Kidney capillary endothelial cell (primary cell): ENCODE data around the gene C3AR1.
"Not testable (repeated sequence)": the region's sequence is repeated elsewhere in the genome, so short reads cannot be mapped to it uniquely, and the experiment has no call there.

Experiments
- DNase-seq: peaks from one replicate; pipeline ENCODE4 v3.0.0-alpha.2; 2018; ENCODE audit warnings: low spot score

The C3AR1 gene

DNA sequence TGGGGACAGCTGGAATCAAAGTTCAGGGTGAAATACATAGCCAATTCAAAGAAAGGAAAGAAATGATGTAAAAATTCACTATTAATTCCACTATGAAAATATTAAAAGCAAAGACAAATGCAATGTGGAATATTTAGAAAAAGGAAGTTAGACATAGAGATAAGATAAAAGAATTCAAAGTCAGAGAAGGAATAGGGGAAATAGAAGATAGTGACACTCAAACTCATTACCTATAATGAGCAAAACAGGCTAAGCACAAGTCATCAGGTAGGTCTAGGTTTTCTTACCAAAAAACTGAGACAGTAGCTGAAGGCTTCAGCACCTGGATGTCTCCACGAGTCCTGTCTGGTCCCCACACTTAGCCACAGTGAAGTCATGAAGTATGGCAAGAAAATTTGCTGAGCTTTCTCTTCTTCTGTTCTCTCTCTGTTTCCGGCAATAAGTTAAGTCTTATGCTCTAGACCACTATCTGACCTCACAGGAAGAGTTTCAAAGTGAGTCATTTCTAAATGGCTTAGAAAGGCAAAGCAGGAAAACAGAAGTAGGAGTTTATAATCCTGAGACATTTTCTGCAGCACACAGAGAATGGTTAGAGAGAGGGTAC is at the start of gene C3AR1:
Gene C3AR1 (minus strand): TSS at position 369 of the 604 bp plus-strand sequence. CDS start 6,174 bp downstream, outside the sequence.
- peak; percentile 87 for DNase-seq

DNA sequence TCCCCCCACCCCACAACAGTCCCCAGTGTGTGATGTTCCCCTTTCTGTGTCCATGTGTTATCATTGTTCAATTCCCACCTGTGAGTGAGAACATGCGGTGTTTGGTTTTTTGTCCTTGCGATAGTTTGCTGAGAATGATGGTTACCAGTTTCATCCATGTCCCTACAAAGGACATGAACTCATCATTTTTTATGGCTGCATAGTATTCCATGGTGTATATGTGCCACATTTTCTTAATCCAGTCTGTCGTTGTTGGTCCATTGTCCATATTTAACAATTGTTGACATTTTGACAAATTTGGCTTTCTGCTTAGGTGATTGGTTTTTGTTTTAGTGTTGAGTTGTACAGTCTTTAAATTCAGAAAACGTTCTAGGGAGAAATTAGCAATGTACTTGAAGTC is 47.0 kb upstream of the C3AR1 start:
- not testable (repeated sequence) for DNase-seq

DNA sequence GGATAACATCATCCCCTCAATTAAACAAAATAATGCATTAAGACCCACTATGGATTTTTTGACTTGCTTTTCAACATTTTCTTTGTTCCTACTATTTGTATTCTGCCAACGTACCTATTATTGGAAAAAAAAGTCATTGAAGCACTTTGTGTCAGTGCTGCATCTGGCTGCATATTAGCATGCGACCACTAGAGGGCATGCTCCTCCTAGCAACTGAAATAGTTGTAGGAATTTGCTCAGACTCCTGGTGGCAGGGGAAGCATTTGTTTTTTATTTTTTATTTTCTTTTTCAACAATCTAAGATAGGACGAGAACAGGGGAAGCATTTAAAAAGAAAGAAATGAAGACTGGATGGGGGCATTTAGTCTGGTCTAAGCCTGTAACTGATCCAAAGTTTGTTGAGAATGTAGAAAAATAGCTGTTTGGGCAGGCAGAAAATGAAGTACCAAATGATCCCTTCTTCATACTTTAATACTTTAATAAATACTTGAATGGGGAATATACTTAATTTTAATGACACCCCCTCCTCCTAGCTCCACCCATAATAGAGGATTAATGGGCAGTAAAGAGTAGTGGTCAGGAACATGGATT is 42.7 kb upstream of the C3AR1 start:
- DNase-seq: peak; percentile 76

DNA sequence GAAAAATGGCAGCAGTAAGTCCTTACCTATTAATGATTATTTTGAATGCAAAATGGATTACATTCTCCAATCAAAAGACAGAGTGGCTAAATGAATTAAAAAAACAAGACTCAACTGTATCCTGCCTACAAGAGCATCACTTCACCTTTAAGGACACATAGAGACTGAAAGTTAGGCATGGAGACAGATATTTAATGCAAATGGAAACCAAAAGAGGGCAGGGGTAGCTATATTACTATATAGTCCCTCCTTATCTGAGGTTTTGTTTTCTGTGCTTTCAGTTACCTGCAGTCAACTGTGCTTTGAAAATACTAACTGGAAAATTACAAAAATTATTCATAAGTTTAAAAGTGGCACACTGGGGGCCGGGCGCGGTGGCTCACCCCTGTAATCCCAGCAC is 33.1 kb upstream of the C3AR1 start:
- DNase-seq: no peak

DNA sequence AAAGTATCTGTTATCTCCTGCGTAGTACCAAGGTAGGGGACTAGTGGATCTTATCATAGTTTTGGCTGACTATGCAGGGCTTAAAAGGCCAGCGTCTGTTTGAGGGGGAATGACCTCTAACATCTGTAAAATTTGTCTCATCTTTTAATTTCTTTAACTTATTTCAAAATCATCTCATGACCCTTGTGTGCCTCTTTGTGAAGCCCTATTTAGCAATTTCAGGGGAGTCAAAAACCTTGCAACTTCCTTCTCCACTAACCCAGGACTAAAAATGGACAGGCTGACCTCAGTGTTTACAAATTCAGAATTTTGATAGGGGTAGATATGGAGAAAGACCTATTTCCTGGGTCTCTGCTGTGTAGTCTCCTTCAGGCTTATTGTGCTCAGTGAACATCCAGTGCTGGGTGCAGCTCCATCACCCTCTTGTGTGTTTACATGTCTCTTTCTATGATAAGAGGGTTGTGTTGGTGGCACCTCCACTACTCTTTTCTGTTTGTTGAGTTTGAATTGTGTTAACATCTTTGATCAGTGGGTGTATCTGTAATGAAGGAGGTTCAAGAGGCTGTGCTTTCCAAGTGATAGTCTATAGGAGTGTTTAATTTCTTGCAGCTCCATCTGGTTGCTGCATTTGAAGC is 30.2 kb upstream of the C3AR1 start:
- no peak for DNase-seq

DNA sequence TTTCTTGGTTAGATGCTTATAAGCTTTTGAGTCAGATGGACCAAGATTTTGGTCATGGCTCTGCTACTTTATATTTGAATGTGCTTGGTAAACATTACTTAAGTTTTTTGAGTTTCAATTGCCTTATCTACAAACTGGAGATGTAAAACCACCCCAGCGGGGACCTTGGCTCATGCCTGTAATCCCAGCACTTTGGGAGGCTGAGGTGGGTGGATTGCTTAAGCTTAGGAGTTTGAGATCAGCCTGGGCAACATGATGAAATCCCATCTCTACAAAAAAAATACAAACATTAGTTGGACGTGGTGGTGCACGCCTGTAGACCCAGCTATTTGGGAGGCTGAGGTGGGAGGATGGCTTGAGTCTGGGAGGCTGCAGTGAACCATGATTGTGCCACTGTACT is 27.1 kb upstream of the C3AR1 start:
- DNase-seq: no peak

DNA sequence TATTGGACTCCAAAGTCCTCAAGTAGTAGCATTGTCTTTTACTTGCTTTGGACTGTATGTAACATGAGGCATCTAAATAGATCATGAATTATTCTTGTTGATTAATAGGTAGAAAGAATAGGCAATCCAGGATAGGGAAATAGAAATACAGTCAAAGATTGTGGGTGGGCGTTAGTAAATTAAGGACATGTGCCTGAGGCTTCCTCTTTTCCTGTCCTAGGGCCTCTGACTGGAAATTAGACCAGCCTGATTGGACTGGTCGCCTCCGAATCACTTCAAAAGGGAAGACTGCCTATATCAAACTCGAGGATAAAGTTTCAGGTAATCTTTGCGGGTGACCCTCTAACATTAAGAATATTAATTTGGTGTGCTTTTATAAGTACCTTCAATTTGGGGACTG is 23.6 kb upstream of the C3AR1 start:
- no peak for DNase-seq

DNA sequence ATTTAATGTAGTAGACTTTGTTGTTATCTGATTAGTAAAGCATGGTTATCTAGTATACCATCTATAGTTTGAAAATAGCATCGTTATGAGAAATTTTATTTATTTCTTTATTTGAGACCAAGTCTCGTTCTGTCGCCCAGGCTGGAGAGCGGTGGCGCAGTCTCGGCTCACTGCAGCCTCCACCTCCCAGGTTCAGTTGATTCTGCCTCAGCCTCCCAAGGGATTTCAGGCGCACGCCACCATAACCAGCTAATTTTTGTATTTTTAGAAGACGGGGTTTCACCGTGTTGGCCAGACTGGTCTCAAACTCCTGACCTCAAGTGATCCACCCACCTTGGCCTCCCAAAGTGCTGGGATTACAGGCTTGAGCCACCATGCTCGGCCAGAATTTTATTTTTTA is 23.1 kb upstream of the C3AR1 start:
- DNase-seq: not testable (repeated sequence)

DNA sequence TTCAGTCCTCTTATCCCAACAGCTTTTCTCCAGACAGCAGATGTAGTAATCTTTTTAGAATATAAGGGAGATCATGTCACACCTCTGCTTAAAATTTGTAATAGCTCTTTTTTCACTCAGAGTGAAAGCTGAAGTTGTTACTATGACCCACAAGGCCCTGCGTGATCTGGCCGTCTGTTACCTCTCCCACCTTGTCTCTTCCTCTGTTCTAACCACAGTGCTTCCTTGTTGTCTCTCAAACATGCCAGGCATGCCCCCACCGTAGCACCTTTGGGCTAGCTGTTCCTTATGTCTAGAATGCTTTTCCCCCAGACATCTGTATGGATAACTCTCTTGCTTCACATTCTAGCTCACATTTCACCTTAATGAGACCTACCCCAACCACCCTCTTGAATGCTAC is 22.4 kb upstream of the C3AR1 start:
- no peak for DNase-seq

DNA sequence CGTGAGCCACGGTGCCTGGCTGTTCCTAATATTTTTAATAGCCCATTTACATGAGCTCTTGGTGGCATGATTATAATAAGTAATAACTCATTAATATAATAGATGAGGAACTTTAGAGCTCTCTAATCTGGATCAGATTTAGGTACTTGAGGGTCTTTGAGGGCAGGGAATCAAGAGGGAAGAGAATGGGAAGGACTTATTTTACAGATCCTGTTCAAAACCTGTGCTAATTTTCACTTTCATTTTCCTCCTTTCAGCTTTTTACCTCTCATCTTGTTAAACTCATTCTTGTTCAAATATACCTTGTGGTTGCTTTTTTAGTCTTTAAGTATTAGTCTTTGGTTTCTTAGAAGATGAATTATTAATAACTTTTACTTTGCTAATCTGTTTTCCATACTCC is 21.5 kb upstream of the C3AR1 start:
- no peak for DNase-seq

DNA sequence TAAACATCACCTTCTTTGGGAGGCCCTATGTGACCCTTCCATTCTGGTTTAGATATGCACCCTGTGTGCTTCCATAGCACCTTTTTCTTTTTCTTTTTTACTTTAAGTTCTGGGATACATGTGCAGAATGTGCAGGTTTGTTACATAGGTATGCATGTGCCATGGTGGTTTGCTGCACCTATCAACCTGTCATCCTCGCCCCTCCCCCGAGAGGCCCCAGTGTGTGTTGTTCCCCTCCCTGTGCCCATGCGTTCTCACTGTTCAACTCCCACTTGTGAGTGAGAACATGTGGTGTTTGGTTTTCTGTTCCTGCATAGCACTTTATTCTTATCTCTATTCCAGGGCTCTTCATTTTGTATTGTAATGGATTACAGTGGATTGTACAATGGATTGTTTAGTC is 18.2 kb upstream of the C3AR1 start:
- not testable (repeated sequence) for DNase-seq

DNA sequence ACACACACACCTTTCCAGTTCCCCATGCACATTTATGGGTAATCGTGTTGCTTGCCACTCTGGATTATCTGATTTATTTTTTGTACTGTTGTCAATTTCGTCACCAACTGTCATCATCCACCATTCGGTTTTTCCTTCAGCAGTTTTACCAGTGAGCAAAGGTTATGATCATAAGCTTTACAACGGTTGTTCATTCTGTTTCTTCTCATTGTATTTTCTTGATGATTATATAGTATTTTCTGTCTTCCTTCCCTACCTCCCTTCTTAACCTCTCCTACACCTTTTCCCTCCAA is 16.6 kb upstream of the C3AR1 start:
- no peak for DNase-seq

DNA sequence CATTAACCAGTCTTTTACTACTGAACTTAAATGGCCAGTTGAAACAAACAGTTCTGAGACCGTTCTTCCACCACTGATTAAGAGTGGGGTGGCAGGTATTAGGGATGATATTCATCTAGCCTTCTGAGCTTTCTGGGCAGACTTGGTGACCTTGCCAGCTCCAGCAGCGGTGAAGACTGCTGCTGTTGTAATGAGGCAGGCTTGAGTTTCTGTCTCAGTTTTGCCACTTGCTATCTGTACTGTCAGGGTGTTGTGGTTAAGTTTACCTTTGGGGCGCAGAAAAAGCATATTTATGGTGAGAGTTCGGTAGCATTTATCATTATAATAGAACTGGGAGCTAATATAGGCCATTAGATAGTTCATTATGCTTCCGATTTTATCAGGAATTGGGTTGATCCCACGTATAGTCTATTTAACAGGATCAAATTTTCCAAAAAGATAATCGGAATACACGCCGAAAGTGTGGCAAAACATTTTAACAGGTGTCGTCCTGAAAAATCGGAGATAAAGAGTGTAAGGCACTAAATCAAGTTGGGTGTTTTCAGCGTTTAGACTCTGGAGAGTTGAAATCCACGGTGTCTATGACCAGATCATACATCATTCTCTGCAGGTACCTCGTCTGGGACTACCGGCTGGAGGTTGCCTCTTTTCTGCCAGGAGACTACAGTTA is 15.2 kb upstream of the C3AR1 start:
- DNase-seq: no peak

DNA sequence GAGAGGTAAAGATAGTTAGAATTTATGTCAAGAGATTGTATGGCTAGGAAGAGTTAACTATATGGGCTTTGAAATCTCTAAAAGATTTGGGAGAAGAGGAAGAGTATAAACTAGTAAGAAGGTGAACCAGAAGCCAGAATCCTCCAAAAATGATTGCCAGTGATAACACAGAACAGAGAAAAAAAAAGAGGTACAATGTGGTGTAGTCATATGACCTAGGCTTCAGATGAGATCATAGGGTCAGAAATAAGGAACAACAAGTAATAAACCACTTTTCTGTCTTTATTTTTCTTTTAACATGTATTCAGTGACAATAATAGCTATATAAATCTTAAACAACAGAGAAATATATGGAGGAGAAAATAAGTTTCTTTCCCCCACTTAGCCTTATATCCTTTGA is 14.0 kb upstream of the C3AR1 start:
- no peak for DNase-seq

DNA sequence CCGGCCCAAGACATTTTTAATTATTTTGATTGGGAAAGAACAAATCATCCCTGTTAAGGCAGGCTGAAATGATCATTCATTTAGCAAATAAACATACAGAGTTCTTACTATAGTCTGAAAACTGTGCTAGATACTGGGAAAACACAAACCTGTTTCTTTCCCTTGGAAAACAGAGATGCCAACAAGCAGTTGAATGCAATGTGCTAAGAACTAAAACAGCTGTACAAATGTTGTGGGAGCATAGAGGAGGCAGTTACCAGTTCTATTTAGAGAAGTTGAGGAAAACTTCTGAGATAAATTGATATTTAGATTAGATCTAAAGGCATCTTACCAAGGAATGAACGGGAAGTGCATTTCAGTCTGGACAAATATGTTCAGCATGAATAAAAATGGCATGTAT is 12.8 kb upstream of the C3AR1 start:
- no peak for DNase-seq

DNA sequence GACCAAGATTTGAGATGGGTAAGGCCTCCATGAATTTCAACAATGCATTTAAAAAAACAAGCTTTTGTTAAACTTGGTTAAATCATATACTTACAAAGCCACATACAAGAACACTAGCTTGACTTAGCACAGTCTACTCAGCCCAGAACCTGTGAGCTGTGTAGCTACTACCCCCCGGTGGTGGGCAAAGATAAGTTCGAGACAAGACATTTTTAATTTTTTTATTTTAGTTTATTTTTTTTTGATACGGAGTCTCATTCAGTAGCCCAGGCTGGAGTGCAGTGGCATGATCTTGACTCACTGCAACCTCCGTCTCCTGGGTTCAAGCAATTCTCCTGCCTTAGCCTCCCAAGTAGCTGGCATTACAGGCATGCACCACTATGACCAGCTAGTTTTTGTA is 12.2 kb upstream of the C3AR1 start:
- peak; percentile 66 for DNase-seq

DNA sequence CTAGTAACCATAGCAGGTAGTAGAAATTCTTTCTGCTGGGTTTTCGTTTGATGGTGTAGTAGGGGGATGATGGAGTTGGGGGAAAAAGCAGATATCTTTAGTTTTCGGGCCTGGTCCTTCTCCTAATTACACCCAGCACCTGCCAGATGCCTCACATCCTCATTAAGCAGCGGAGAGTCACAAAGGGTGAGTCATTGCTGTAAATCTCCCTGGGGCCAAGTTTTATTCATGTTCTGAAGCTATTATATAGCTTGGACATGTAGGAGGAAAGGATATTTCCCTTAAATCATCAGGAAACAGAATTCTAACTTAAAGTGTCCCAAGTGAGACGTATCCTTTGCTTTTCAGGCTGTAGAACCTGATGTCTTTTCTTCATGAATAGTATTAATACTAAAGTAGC is 11.0 kb upstream of the C3AR1 start:
- DNase-seq: peak; percentile 23

DNA sequence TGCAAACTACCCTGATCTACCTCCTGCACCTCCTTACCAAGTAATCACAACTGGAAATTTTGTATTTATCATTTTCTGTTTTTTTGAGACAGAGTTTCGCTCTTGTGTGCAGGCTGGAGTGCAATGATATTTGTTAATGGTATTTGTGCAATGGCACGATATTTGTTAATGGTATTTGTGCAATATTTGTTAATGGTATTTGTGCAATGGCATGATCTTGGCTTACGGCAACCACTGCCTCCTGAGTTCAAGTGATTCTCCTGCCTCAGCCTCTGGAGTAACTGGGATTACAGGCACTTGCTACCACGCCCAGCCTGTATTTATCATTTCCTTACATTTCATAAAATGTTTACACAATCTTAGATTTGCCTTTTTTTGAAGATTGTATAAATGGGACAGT is 10.2 kb upstream of the C3AR1 start:
- no peak for DNase-seq

DNA sequence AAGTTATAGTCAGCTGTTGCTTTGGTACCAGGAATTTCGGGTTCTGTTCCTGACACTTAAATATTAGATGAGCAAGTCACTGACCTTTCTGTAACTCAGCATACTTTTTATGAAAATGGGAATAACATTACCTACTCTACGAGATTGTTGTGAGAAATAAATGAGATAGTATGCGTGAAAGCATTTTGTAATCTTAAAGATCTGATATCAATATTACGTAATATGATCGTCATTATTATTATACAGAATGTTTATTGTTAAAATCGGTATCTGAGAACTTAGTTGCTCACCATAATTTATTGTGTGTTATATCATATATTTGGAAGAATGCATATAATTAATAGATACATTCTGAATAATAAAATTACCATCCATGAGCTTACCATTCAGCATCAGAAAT is 9.8 kb upstream of the C3AR1 start:
- no peak for DNase-seq

DNA sequence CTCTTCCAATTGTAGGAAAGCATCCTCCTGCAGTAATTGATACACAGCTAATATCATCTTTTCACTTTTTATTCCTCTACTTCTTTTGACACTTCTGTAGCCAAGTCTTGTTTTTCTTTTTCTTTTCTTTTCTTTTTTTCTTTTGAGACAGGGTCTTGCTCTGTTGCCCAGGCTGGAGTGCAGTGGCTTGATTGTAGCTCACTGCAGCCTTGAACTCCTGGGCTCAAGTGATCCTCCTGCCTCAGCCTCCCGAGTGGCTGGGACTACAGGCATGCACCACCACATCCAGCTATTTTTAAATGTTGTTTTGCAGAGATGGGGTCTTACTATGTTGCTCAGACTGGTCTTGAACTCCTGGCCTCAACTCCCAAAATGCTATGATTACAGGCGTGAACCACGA is 5.7 kb upstream of the C3AR1 start:
- DNase-seq: not testable (repeated sequence)

DNA sequence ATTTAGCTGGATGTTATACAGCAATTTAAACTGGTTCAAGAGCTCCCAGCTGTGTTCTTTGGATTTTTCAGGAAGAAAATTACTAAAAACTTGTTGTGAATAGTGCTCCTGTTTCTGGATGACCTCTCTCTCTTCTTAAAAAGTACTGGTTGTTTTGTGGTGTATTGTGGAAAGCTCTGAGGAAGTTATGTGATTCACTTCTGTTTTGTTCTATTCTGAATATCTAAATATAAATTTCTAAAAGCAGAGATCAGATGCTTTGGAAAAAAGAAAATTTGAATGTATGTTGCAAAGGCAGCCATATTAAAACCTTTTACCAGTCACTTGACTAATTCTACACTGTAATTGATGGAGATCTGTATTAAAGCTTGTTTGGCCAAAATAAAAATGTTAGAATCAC is 3.4 kb upstream of the C3AR1 start:
- no peak for DNase-seq

DNA sequence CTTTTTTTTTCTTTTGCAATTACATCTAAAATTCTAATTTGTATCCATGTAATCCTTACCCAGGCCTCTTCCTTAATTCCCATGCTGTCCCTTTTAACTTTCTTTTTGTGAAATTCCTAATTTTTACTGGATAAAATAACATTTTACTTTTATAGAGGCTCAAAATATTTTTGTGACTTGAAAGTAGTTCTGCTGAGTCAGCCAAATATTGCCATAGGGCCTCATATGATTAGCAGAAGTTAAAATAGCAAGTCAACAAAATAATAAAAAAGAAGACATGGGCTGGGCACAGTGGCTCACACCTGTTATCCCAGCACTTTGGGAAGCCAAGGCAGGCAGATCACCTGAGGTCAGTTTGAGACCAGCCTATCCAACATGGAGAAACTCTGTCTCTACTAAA is 2.0 kb downstream of the C3AR1 start:
- no peak for DNase-seq

DNA sequence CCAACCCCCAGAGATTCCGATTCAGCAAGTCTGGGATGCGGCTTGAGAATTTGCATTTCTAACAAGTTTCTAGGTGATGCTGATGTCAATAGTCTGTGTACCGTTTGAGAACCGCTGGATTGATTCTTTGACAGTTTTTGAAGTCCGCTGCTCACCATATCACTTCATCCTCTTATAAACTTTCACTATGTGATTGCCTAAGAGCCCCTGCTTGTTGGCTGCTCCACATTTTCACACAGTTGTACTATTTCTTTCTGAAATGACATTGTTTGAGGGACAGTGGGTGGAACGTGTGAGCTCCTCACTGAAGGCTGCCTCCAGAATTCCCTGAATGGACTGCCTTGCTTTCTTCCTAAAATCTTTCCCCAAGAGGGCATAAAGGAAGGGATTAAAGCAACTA is 7.7 kb downstream of the C3AR1 start:
- DNase-seq: no peak

DNA sequence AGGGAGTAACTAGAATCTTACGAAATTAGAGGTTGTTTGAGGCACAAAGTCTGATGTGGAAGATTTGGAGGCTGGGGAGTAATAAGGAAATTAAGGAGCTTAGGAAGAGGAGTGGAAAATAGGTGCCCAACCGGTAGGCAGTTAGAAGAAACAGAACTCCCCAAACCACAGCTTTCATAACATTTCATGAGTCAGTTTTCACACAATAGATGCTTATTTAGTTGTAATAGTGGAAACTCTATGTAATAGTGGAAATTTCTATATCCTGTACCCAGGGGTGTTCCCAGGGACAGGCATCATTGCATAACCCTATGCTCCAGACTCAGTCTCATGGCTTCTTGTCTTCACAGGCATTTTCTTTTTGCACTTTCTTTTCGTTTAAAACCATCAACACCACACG is 8.3 kb downstream of the C3AR1 start:
- no peak for DNase-seq
